CD4-positive, alpha-beta memory T cell (primary cell): ENCODE measurements around the gene KRT7. TPM values are rescaled to one million over a fixed set of nuclear protein-coding genes. Genes with fewer than 3 reads are reported as not detected.

Source experiments
- CTCF ChIA-PET: fragments of 350-600 bp; sonication (Branson Sonifier 250); formaldehyde crosslinking; loops from one replicate; lab custom pipeline; 2021; ENCODE audit warnings: inconsistent platforms; ENCODE audit not compliant: partially characterized antibody; lab: Charles Lee
- POLR2A ChIA-PET: fragments of 350-600 bp; sonication (Branson Sonifier 250); formaldehyde crosslinking; loops from one replicate; lab custom pipeline; 2021; ENCODE audit not compliant: partially characterized antibody; lab: Charles Lee
- DNase-seq, 5 donors: peaks; one replicate each; pipeline versions ENCODE4 v3.0.0 to v3.0.0-alpha.2; 2020 to 2022; ENCODE audit warnings: mixed read lengths in 1 of 5
- H3K27ac ChIP-seq: one replicate; pipeline ENCODE4 v1.7.0; 2013; ENCODE audit warnings: low read depth, low read length
- H3K27me3 ChIP-seq: 2 replicates; pipeline ENCODE4 v1.7.0; 2013; ENCODE audit warnings: mild to moderate bottlenecking, low read length, moderate library complexity; ENCODE audit not compliant: insufficient read depth
- H3K36me3 ChIP-seq: 2 replicates; pipeline ENCODE4 v1.7.0; 2013; ENCODE audit warnings: mild to moderate bottlenecking, low read length, moderate library complexity; ENCODE audit not compliant: insufficient read depth
- H3K4me1 ChIP-seq: 2 replicates; pipeline ENCODE4 v1.7.0; 2013; ENCODE audit warnings: mild to moderate bottlenecking, low read length, moderate library complexity; ENCODE audit not compliant: insufficient read depth
- H3K4me3 ChIP-seq, 2 donors: one replicate each; pipeline ENCODE4 v1.7.0; 2013; ENCODE audit warnings: low read length in 2 of 2, mild to moderate bottlenecking in 1 of 2
- H3K9me3 ChIP-seq, 2 donors: one replicate each; pipeline ENCODE4 v1.7.0; 2013; ENCODE audit warnings: low read length in 2 of 2, control low read depth in 1 of 2; ENCODE audit not compliant: control insufficient read depth in 1 of 2
- H3K27ac Mint-ChIP-seq, 7 donors: one replicate each; pipeline ENCODE4 v1.8.0; 2020 to 2021; ENCODE audit warnings: mixed read lengths in 7 of 7, mild to moderate bottlenecking in 6 of 7, inconsistent platforms in 3 of 7, moderate library complexity in 3 of 7
- H3K27me3 Mint-ChIP-seq, 2 donors: one replicate each; pipeline ENCODE4 v1.8.0; 2020 to 2021; ENCODE audit warnings: mixed read lengths in 2 of 2
- H3K36me3 Mint-ChIP-seq, 2 donors: one replicate each; pipeline ENCODE4 v1.8.0; 2020 to 2021; ENCODE audit warnings: mixed read lengths in 2 of 2, inconsistent platforms in 1 of 2, mild to moderate bottlenecking in 1 of 2
- H3K4me1 Mint-ChIP-seq, 4 donors: one replicate each; pipeline ENCODE4 v1.8.0; 2020 to 2021; ENCODE audit warnings: mixed read lengths in 4 of 4, mild to moderate bottlenecking in 1 of 4
- H3K4me3 Mint-ChIP-seq, 8 donors: one replicate each; pipeline ENCODE4 v1.8.0; 2020 to 2021; ENCODE audit warnings: mixed read lengths in 8 of 8, mild to moderate bottlenecking in 7 of 8, moderate library complexity in 6 of 8, inconsistent platforms in 3 of 8
- H3K9me3 Mint-ChIP-seq, 8 donors: one replicate each; pipeline ENCODE4 v1.8.0; 2020 to 2021; ENCODE audit warnings: mixed read lengths in 8 of 8, mild to moderate bottlenecking in 5 of 8, inconsistent platforms in 3 of 8, moderate library complexity in 1 of 8
- intact Hi-C: fragments of 100-400 bp; cut with micrococcal nuclease; formaldehyde crosslinking; loops from one replicate; pipeline ENCODE4 v1.15.1; 2023
- polyA plus RNA-seq, 2 donors: library from polyadenylated mRNA; unstranded; fragments of 300-500 nt; fragmentation: Illumina TruSeq; gene quantifications; one replicate each; pipeline ENCODE4 v1.2.3, GENCODE V29; 2021
- total RNA-seq, 2 experiments: library from RNA; stranded (reverse); gene quantifications; one replicate each; pipeline ENCODE4 v1.2.3, GENCODE V29; 2021

KRT7 gene
- total and polyA plus RNA-seq, 4 experiments from 2014 or later, result not detected

- intact Hi-C loops, result no loop called here
- no peaks in the 10 kb centered on the region for H3K27me3 ChIP-seq
- no peak overlapping the region for H3K4me3 Mint-ChIP-seq
- H3K27ac Mint-ChIP-seq, result no peak overlapping the region
- H3K4me3 ChIP-seq, result no peak overlapping the region
- no peaks in the 10 kb centered on the region for H3K9me3 Mint-ChIP-seq
- H3K4me1 Mint-ChIP-seq, result peaks cover 0 to 2% (median under 1%) of the 10 kb centered on the region in 4 donors
- no peak overlapping the region for H3K27ac ChIP-seq
- H3K36me3 Mint-ChIP-seq, result no peaks in the 10 kb centered on the region
- DNase-seq, result no peak
- POLR2A ChIA-PET, result no interaction called here
- H3K4me1 ChIP-seq, result no peaks in the 10 kb centered on the region
- CTCF ChIA-PET, result interaction anchor here (1.0 to 1.4 kb wide), 3 partner anchors 54 to 70 kb away, joined by 3 to 4 read pairs (median 3); no protein-coding TSS in a partner anchor
- no peaks in the 10 kb centered on the region for H3K9me3 ChIP-seq
- H3K36me3 ChIP-seq, result no peaks in the 10 kb centered on the region
- H3K27me3 Mint-ChIP-seq, result peaks cover 3 to 26% of the 10 kb centered on the region in 2 donors
Observed at GRCh38 chr12:52210186-52210924, 22.7 kb upstream of the KRT7 start.

GRCh38 chr12:52210925-52211650 is 22.0 kb upstream of the KRT7 start:
- H3K27ac ChIP-seq, result no peak overlapping the region
- ChIA-PET POLR2A (no interaction called here), CTCF (interaction anchor here (1.0 to 1.4 kb wide), 3 partner anchors 53 to 69 kb away, joined by 3 to 4 read pairs (median 3); no protein-coding TSS in a partner anchor)
- H3K9me3 ChIP-seq, result no peaks in the 10 kb centered on the region
- H3K4me3 Mint-ChIP-seq, result no peak overlapping the region
- H3K27ac Mint-ChIP-seq, result no peak overlapping the region
- no peaks in the 10 kb centered on the region for H3K36me3 ChIP-seq
- H3K36me3 Mint-ChIP-seq, result no peaks in the 10 kb centered on the region
- DNase-seq, result no peak
- intact Hi-C loops, result no loop called here
- no peaks in the 10 kb centered on the region for H3K4me1 ChIP-seq
- H3K4me3 ChIP-seq, result no peak overlapping the region
- no peaks in the 10 kb centered on the region for H3K9me3 Mint-ChIP-seq
- H3K27me3 Mint-ChIP-seq, result peaks cover 3 to 28% of the 10 kb centered on the region in 2 donors
- no peaks in the 10 kb centered on the region for H3K27me3 ChIP-seq
- H3K4me1 Mint-ChIP-seq, result peaks cover 0 to 2% (median under 1%) of the 10 kb centered on the region in 4 donors

GRCh38 chr12:52211716-52212585 is 21.1 kb upstream of the KRT7 start:
- intact Hi-C loops, result no loop called here
- Mint-ChIP-seq H3K36me3 (no peaks in the 10 kb centered on the region), H3K9me3 (no peaks in the 10 kb centered on the region), H3K27me3 (peaks cover 3 to 26% of the 10 kb centered on the region in 2 donors), H3K27ac (no peak overlapping the region), H3K4me3 (no peak overlapping the region), H3K4me1 (peaks cover 0 to 2% (median under 1%) of the 10 kb centered on the region in 4 donors)
- POLR2A ChIA-PET, result no interaction called here
- CTCF ChIA-PET, result interaction anchor here (1.0 kb wide), 1 partner anchor 68 kb away, joined by 3 read pairs; no protein-coding TSS in a partner anchor
- Histone ChIP-seq H3K27me3 (no peaks in the 10 kb centered on the region), H3K27ac (no peak overlapping the region), H3K36me3 (no peaks in the 10 kb centered on the region), H3K4me1 (no peaks in the 10 kb centered on the region), H3K4me3 (no peak overlapping the region), H3K9me3 (no peaks in the 10 kb centered on the region)
- DNase-seq, result no peak

DNA sequence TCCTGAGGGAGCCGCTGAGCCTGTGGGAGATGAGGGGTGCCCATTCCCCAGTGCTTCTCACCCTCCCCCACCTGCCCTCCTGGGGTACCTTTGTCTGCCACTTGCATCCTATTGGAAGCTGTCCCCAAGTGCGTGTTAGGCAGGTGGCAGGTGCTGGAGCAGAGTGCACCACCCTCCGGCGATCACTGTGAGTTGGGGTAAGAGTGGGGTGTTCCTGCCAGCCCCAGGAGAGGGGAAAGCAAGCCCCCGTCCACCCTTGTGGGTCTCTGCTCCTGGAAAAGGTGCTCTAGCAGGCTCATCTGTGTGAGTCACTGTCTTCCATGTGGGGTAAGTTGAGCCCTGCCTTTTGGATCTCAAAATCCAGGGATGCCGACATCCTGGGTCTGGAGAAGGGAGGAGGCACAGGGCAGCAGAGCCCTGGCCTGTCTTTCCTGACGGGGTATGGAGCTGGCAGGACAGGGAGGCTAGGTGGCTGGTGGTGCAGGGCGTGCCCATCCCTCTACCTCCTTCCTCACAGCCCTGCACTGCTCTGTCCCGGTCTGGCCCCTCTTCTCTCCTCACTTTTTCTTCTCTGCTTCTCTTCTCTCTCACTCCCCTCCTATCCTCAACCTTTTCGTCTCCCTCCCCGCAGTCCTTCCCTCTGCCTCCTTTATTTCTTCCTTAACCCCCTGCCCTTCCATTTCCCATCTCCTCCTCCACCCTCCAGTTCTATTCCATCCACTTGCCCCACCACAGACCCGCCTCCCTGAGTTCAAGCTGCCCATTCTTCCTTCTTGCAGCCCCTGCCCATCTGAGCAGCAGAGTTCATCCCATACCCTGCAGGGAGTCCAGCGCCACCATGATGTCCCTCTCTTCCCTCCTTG is 20.1 kb upstream of the KRT7 start:
- Mint-ChIP-seq H3K27ac (peak overlapping the region in 2 of 7 donors; percentile 13 to 30), H3K4me1 (peaks cover 0 to 2% (median under 1%) of the 10 kb centered on the region in 4 donors), H3K9me3 (no peaks in the 10 kb centered on the region), H3K27me3 (peaks cover 3 to 23% of the 10 kb centered on the region in 2 donors), H3K36me3 (no peaks in the 10 kb centered on the region), H3K4me3 (no peak overlapping the region)
- Histone ChIP-seq H3K9me3 (no peaks in the 10 kb centered on the region), H3K36me3 (no peaks in the 10 kb centered on the region), H3K4me3 (no peak overlapping the region), H3K27ac (no peak overlapping the region), H3K4me1 (no peaks in the 10 kb centered on the region), H3K27me3 (no peaks in the 10 kb centered on the region)
- ChIA-PET POLR2A (no interaction called here), CTCF (interaction anchor here (0.7 kb wide), 1 partner anchor 58 kb away, joined by 5 read pairs; no protein-coding TSS in a partner anchor)
- DNase-seq, result no peak
- intact Hi-C loops, result loop anchor here (1.0 kb wide), 1 partner anchor 61 kb away; no protein-coding TSS in a partner anchor

GRCh38 chr12:52213564-52214420 is 19.3 kb upstream of the KRT7 start:
- Histone ChIP-seq H3K4me1 (no peaks in the 10 kb centered on the region), H3K27me3 (no peaks in the 10 kb centered on the region), H3K36me3 (no peaks in the 10 kb centered on the region), H3K27ac (no peak overlapping the region), H3K9me3 (no peaks in the 10 kb centered on the region), H3K4me3 (no peak overlapping the region)
- H3K9me3 Mint-ChIP-seq, result no peaks in the 10 kb centered on the region
- H3K27me3 Mint-ChIP-seq, result peaks cover 3 to 22% of the 10 kb centered on the region in 2 donors
- DNase-seq, result peak in 4 of 5 donors; percentile 23 to 50 (median 34)
- H3K4me1 Mint-ChIP-seq, result peaks cover 0 to 2% (median under 1%) of the 10 kb centered on the region in 4 donors
- no peaks in the 10 kb centered on the region for H3K36me3 Mint-ChIP-seq
- intact Hi-C loops, result loop anchor here (1.0 kb wide), 1 partner anchor 61 kb away; no protein-coding TSS in a partner anchor
- ChIA-PET CTCF (interaction anchor here (0.7 kb wide), 1 partner anchor 59 kb away, joined by 5 read pairs; no protein-coding TSS in a partner anchor), POLR2A (no interaction called here)
- H3K27ac Mint-ChIP-seq, result peak overlapping the region in 2 of 7 donors; percentile 13 to 30
- H3K4me3 Mint-ChIP-seq, result no peak overlapping the region

- H3K9me3 ChIP-seq, result no peaks in the 10 kb centered on the region
- Mint-ChIP-seq H3K27me3 (peaks cover 3 to 22% of the 10 kb centered on the region in 2 donors), H3K4me1 (peaks cover 0 to 2% (median under 1%) of the 10 kb centered on the region in 4 donors), H3K4me3 (no peak overlapping the region), H3K36me3 (no peaks in the 10 kb centered on the region), H3K9me3 (no peaks in the 10 kb centered on the region), H3K27ac (no peak overlapping the region)
- ChIA-PET POLR2A (no interaction called here), CTCF (no interaction called here)
- H3K27me3 ChIP-seq, result no peaks in the 10 kb centered on the region
- H3K4me1 ChIP-seq, result no peaks in the 10 kb centered on the region
- intact Hi-C loops, result no loop called here
- H3K36me3 ChIP-seq, result no peaks in the 10 kb centered on the region
- H3K4me3 ChIP-seq, result no peak overlapping the region
- no peak overlapping the region for H3K27ac ChIP-seq
- no peak for DNase-seq
Observed at GRCh38 chr12:52214421-52214802, 18.6 kb upstream of the KRT7 start.
